NCI-H146 (cell line): ENCODE data around the gene OPCML.
A peak's percentile ranks its signal among the peaks of the same experiment; 100 is the strongest.

Experiments used
- DNase-seq: peaks from one replicate; lab custom pipeline; 2025; lab: John Stamatoyannopoulos, UW

Gene OPCML

DNA sequence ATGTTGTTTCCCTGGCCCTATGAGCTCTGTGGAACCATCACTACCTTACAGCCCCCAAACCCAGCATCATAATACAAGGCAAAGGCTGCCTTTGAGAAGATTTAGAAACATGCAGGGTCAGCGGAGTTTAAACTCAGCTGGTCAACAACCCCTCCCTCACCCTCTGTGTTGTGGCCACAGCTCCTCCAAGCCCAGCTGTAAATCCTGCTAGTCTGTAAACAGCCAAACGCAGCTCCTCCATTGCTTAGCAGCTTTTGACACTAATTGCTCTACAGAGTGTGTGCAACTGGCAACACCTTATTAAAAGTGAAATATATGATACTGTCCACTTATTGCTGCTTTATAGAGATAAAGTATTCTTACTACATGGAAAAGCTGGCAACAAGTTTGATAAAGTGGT lies 29.1 kb downstream of the OPCML start:
- no peak for DNase-seq

DNA sequence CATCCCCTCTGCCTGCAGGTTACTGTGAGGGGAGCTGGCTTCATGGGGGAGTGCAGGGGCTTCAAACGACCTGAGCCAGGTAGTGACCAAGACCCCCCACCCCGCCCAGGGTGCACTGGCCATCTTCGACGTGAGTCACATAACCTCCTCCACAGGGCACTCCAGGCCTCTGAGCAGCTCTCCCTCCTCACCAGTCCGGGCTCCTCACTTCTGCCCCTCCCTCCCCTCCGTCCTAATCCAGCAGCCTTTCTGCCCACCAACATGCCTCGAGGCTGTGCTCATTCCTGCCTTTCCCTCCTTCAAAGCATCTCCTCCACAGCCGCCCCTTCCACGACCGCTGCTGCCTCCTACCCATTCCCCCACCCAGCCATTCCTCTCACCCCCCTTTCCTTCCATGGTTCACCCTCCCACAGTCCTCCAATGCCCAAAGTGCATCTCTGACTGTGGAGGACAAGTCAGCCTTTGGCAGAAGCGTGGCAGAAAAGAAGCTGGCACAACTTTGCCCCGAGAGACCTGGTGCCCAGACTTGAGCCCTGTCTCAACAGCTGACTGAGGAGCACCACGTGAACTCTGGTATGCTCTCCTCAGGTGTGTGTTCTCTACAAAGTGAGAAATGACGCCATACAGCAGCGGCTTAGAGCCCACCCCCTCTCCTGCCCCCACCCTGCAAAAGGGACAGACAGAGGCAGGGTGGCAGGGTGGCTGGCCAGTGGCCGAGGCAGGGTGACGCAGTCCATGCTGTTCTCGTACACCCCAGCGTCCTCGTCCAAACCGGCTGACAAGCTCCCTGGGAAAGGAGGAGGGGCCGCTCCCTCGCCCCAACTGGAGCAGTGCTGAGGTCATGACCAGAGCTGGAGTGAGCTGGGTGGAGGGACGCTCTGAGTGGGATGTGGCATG lies 30.4 kb downstream of the OPCML start:
- DNase-seq: no peak

DNA sequence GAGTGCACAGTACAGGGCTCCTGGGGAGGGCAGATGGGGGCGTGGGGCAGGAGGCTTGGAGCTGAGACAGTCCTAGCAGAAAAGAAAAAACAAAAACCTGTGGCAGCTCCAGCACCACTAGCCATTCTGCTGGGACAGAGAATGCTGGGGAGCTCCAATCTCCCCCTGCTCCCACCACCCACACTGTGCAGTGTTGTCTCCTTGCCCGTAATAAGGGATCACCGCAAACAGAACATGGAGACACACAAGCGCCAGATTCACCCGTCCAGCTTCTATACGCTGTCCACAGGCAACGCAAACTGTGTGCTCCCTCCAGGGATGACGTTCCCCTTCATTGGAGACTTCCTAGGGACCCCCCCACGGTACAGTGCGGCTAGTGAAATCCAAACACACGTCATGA lies 31.4 kb downstream of the OPCML start:
- no peak for DNase-seq

DNA sequence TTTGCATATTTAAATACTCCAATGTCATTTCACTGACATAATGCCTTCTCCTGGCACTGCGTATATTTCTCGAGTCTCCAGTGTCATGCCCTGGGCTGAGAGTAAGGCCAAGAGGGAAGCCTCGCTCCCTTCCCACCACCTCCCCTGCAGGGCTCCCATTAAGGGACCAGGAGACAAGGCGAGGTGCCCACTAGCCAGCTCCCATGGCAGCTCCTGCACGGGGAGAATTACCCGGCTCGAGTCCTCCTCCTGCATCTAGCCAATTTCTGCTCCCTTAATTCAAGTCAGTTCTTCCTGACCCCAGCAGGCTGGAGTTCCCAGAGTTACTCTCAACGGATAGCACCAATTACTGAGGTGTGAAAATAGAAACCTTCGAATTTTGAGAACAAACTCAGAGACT lies 31.9 kb downstream of the OPCML start:
- DNase-seq: no peak

DNA sequence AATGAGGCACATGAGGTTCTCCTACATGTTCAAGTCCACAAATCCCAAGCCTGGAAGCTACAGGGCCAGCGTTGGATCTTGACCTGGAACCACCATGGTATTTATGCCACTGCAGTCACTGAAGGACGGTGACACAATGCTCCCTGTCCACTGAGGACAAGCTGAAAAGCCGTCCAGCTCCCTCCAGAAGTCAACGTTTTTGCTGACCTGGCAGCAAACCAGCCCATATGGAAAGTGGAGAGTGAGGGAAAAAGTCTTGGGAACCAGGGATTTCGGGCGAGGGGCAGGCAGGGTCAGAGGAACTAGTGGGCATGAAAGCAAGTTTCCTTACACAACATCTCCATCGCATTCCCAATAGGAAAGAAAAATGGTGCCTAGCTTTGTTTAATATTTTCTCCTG lies 33.3 kb downstream of the OPCML start:
- DNase-seq: no peak

DNA sequence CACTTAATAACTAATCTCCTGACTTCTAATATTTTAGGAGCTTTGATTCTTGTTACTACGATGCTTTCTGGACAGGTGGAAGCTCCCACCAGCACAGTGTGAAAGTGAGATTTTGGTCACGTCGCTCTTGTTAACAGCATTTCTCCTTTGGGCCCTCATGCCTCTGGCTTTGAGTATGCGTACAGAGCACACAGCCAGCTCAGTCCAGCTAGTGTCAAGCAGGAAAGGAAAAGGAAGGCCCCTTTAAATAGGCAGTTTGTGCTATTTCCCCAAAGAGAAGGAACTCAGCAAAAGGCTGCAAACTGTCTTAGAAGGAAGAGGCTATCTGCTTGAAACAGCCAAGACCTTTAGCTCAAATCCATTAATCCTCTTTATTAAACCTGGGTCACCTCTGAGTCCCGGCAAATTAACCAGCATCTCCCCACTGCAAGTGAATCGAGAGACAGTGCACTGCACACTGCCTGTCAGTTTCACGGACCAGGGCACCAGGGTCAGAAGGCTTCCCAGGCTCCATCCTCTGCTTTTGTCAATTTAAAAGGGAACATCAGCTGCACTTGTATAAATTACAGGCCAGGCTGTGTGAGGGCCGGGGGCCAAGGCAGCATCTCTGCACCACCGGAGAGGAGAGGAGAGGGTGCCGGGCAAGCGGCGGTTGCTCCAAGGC lies 34.7 kb downstream of the OPCML start:
- no peak for DNase-seq

DNA sequence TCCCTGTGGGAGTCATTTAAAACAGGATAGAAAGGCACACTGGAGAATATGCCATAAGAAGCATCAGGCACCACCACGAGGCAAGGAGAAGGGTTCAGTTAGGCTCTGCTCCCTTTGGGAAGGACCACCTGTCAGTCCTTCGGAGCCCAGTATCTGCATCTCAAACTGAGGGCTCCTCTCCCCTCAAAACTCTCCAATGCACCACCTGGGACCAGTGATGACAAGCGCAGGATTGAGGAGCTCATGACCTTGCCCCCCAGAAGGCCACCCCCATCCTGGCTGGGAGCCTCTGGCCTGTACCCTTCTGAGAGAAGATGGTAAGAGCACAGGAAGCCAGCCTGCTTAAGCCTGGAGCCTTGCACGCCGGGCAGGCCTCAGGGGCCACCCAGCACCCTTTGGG lies 39.4 kb downstream of the OPCML start:
- no peak for DNase-seq

DNA sequence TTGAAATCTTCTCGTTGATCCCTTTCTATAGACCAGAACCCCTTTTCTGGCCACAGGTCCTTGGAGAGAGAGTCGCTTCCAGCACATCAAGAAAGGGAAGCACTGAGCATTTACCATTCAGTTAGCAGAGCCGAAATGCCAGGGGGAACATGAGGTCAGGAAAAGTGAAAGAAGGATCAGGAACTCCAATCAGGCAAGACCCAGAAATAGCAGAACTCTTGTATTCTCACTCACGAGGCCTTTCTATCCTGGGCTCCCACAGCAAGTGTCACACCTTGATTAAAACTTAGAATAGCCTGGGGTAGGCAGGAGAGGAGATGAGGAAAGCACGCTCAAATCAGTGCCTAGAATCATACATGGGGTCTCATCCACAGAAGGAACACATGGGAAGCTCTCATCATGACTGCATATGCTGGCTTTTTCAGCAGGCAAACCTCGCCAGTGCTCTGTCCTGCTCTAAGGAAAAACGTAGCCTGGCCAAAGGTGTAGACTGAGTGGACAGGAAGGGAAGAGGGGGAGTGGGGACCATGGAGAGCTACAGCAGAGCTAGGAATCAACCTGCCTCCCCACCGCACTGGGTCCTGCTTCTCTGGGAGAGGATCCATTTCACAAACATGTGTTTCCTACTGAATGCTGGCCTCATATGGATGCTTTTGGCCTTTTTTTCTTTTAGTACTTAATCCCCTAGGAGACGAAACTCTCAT lies 40.5 kb downstream of the OPCML start:
- DNase-seq: no peak

DNA sequence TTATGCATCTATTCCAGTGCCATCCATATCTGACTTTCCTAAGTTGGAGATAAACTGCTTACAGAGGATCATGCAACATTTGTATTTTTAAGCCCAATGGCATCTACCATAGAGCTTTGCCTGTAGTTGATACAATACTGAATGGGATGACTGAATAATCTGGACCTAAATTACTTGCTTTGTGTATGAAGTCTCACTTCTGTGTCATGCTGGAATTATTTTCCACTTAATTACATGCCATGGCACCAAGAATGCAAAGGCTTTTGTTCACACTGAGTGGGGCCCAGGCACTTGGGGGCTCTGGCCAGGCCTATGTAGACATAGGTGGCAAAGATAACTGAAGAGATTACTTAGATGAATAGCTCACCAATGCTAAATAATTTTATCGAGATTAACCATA lies 51.6 kb downstream of the OPCML start:
- no peak for DNase-seq

DNA sequence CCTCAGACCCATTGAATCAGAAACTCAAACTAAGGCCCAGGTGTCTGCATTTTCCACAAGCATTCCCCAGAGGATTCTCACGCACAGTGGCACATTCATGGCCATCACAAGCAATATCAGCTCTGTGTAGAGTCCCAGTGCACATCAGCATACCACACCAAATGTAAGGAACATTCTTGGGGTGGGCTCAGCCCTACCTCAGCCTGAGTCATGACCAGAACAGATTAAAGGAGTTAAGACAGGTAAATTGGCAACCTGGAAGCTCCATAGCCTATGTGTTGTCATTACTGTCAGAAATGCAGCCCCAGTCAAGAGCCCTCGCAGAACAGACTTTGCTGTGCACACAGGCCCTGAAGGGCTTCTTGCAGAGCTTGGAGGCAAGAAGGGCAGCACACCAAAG lies 53.1 kb downstream of the OPCML start:
- no peak for DNase-seq

DNA sequence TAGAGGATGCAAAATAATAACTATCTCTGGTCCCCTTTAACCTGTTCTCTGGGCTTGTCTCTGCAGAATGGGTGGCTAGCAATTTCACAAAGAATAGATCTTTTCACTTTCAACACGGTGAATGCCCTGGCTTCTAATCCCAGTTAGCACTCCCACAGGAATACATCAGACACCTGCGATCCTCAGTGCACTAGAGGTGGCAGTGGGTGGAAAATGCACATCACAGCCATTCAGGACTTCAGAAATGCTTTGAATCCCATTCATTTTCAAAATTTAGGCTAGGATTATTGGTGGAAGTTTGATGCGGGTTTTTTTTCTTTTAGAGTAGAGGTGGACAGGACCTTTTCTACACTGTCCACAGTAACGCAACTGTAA lies 55.1 kb downstream of the OPCML start:
- no peak for DNase-seq

DNA sequence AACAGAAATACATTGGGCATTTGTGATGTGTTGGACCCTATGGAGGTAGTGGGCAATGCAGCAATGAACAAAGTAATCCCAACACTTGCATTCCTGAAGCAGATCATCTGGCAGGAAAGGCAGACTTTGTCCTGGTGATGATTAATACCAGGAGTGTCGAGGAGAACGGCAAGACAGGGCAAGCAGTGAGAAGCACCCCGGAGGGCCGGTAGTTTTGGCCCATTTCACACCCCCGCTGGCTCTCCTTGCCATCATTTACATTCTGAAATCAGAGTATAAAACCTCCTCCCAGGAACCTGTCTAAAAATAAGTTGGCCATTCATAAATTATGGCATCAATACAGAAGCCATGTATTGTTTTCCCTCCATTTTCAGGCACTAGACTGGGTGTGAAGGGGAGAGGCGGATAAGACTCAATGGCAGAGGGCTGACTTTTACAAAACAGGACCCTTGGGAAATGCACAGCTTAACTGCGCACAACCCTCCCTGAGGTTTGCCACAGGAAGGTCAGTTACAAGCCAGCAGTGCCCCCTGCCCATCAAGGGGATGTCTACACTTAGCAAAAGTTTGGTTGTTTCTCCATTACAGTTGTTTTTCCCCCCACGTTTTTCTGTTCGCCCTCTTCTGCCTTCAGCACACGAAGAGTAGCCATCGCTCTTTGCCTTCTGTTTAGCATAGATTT lies 55.6 kb downstream of the OPCML start:
- DNase-seq: peak; percentile 15

DNA sequence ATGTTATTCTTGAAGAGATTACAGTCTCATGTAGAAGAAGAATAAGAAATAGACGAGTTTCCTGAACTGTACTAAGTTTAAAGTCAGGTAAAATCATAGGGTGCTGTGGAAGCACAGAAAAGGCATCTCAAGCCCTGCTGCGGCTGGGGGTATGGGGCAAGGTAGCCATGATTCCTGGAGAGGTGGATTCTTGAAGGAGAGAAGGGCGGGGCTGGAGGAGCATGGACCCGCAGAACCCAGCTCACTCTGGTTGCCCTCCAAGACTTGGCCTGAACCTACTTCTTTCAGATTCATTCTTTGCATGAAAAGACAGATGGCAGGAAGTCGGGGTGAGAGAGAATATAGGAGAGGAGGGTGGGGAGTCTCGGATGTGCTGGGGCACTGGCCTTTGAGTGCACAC lies 57.8 kb downstream of the OPCML start:
- DNase-seq: no peak

DNA sequence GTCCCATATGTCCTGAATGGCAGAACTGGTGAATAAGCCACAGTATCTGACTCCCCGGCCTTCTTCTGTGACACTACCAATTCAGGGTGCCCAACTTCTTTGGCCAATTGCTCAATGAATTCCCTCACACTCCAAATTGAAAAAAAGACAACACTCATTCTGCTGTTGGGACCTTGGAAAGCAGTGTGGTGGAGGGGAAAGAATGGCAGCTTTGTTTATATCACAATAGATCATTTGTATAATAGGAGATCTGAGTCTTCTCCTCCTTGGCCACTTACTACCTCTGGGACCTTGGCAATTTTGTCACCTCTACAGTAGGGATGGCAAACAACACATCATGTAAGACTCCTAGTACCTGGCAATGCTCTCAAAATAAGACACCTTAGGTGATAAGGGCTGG lies 64.6 kb downstream of the OPCML start:
- DNase-seq: no peak

DNA sequence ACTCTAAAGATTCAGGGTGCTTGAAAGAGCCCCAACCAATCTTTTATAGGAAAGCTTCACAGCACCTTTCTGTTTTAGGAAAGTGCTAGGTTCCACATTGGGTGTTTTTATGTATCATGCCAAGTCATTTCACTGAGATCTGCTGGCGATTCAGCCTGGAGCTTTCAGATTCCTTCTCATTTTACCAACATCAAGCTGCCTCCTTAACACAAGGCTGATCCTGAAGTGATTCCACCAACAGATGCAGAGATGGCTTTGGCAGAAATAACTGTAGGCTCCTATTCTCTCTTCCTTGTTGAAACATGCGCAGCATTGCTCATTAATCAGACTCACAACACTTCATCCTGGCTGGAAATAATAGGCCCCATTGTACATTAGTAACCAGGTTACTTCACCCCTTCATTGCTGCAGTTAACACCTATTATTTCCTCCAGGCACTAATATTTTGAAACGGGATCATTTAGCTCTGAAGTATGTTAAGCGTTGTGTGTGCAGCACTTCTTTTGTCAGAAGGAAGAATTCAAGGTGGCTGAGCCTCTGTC lies 89.0 kb downstream of the OPCML start:
- DNase-seq: no peak

DNA sequence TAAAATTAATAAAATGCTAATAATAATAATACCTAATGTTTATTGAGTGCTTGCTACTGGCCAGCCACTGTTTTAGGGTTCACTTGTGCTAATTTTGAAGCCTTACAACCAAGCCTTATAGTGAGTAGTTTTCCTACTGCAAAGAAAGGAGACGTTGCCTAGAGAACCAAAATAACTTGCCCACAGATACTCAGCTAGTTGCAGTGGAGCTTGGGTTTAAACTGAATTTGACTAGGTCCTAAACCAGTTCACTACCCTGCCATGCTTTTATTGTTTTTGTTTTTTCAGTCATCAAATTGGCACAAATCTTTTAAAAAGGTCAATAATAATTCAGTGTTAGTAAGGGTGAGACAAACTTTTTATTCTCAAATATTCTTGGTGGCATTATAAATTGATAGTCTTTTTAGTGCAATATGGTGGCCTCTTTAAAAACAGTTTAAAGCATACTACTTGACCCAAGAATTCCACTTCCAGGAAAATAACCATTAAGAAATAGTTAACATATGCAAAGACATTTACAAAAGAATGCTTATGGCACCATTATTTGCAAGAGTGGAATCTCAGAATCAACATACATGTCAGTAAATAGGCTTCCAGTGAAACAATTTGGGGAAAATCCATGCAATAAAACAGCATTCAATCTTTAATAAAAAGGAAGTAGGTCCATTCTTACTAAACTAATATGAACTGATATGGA lies 90.2 kb downstream of the OPCML start:
- no peak for DNase-seq

DNA sequence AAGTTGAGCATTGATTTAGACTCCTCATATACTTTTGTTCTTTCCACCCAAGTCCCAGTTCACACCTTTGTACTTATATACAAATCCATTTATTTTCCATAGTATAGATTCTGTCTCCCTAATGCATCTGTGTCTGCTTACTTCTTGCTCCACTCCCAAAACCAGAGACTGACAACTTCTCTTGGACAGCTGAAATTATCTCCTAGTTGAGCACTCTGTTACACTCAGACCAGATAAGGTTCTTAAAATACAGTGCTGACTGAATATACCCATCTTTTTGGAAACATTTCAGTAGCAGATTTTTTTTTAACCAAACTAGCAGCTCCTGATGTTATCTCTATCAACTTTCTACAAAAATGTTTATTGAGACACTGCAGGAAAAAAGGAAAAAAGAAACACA lies 106.3 kb downstream of the OPCML start:
- no peak for DNase-seq

DNA sequence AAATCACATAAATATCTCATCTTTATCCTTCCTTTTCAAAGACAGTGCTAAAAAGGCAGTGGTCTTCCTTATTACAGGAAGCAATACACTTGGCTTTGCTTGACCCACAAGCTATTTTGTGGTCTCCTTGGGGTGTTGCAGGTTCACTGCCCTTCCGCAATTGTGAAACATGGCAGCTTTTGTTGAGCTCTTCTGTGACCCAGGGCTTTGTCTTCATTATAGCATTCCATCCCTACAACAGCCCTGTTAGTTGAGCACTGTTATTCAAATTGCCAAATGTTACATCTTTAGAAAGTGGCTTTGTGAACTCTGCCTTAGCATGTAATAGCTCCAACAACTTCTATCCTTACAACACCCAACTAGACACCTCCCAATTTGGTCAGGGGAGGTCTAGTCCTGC lies 107.1 kb downstream of the OPCML start:
- DNase-seq: no peak

DNA sequence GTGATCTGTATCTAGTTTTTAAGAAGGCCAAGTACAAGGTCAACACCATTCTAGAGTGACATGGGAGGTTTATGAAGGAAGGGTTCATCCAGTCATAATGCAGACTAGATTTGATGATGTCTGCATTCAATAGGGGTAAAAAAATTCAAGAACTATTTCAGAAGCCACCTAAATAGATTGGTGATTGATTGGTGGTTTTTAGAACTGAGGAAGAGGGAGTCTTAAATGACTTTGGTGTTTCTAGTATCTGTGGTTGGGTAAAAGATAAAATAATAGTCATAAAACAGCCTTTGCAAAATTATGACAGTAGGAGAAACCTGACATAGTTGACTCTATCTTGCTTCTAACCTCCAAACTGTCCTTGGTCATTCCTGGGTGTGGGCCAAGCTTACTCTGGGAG lies 114.1 kb downstream of the OPCML start:
- no peak for DNase-seq

DNA sequence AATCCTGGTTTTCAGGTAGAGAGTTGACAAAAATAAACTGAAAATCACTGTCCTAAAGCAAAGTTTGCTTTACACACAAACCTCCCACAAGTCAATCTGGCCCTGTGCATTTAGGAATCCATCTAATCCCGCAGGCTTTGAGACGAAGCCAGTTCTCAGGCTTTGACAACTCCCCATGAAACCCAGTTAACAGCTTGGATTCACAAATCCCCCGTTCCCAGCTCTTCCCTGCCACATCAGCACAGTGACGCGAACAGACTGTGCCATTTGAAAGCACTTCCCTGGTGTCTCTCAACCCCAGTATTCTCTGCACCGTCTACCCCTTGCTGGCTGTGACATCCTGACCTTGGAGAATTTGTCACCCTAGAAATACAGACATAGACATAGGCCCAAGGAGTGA lies 117.8 kb downstream of the OPCML start:
- no peak for DNase-seq

DNA sequence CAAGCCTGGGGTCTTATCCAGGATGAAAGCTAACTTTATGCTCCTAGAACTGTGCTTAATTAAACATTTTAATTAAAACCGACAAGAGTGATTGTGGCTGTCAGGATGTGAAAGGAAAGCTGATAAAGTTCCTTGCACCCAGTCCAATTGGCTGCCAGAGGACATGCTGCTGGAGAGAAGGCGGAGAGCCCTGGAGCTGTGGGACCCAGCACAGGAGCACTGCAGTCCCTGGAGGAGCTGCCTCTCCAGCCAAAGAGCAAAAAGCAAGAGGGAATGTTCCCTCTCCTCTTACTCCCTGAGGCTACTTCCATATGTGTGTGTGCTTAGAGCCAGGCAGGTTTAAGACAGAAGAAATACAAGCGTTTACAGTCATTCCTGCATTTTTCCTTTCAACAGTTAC lies 118.6 kb downstream of the OPCML start:
- DNase-seq: no peak

DNA sequence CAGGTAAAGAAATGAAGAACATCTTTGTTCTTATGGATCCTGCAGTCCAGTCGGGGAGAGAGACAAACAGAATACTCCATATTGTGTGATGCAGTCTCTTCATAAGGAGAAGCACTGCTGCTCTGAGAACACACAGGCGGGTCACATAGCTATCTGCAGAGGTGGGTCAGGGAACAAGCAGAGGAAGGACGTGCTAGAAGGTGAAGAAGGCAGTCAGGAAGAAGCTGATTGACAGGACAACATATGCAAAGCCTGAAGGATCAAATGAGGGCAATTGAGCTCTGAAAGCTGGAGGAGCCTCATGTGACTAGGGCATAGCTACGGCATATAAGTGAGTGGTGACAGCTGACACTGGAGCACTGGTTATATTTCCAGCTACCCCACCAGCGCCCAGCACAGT lies 122.5 kb downstream of the OPCML start:
- no peak for DNase-seq
